Heart right ventricle (tissue), 16 donors: ENCODE data around the gene CADM1. TPM values are rescaled to one million over a fixed set of nuclear protein-coding genes. Genes with fewer than 3 reads are reported as not detected.

Source experiments
- ATAC-seq, 8 donors: fragments of 200-7000 bp; cut with Tn5 transposase; one replicate each; pipeline ENCODE4 v1.9.1; 2020; ENCODE audit warnings: mild to moderate bottlenecking in 8 of 8, moderate library complexity in 8 of 8, moderate number of reproducible peaks in 1 of 8
- DNase-seq, 2 donors: peaks; one replicate each; pipeline ENCODE4 v3.0.0-alpha.2; 2020
- H3K27ac ChIP-seq, 10 donors: fragments of 200-600 bp; sonication (generic) in 2 of 10; one replicate each; pipeline versions ENCODE4 v1.5.0 to v1.8.0; 2020 to 2022; ENCODE audit warnings: mild to moderate bottlenecking in 3 of 10
- H3K27me3 ChIP-seq, 7 donors: fragments of 200-600 bp; one replicate each; pipeline ENCODE4 v1.8.0; 2021 to 2022; ENCODE audit warnings: mild to moderate bottlenecking in 2 of 7
- H3K36me3 ChIP-seq, 9 donors: fragments of 200-600 bp; sonication (generic) in 1 of 9; one replicate each; pipeline versions ENCODE4 v1.5.0 to v1.8.0; 2020 to 2022; ENCODE audit warnings: mild to moderate bottlenecking in 2 of 9
- H3K4me1 ChIP-seq, 9 donors: fragments of 200-600 bp; sonication (generic) in 1 of 9; one replicate each; pipeline versions ENCODE4 v1.5.0 to v1.8.0; 2020 to 2022; ENCODE audit warnings: mild to moderate bottlenecking in 4 of 9
- H3K4me3 ChIP-seq, 10 donors: fragments of 200-600 bp; sonication (generic) in 2 of 10; one replicate each; pipeline versions ENCODE4 v1.5.0 to v1.8.0; 2020 to 2022; ENCODE audit warnings: mild to moderate bottlenecking in 7 of 10, moderate library complexity in 2 of 10
- H3K9me3 ChIP-seq, 11 donors: fragments of 200-600 bp in 10 of 11; sonication (generic) in 2 of 11; one replicate each; pipeline versions ENCODE4 v1.5.0 to v1.8.0; 2013 to 2022; ENCODE audit warnings: mild to moderate bottlenecking in 2 of 11, control low read depth in 1 of 11, moderate library complexity in 1 of 11
- CTCF ChIP-seq, 9 donors: fragments of 200-600 bp; sonication (generic) in 2 of 9; IDR thresholded peaks; one replicate each; pipeline versions ENCODE4 v1.5.0 to v1.8.0; 2021 to 2022; ENCODE audit warnings: antibody characterized with exemption in 9 of 9, mild to moderate bottlenecking in 5 of 9, moderate library complexity in 1 of 9
- WGBS, 2 donors: extraction: QIAGEN DNeasy Blood & Tissue Kit; methylation state at CpG; one replicate each; pipeline ENCODE4 v1.1.7; 2013; ENCODE audit warnings: inconsistent platforms in 1 of 2; 5-methylcytosine and 5-hydroxymethylcytosine counted together
- intact Hi-C, 10 donors: fragments of 100-400 bp; cut with DNase I; formaldehyde crosslinking; loops; one replicate each; pipeline versions ENCODE4 v1.11.1 to v1.14.2; 2022
- polyA plus RNA-seq, 2 donors: library from polyadenylated mRNA; stranded (reverse); fragments of 200-250 nt; gene quantifications; one replicate each; pipeline ENCODE4 v1.2.3, GENCODE V29; 2013
- total RNA-seq, 10 donors: library from RNA; stranded (reverse); fragmentation: NEBNext Ultra II Directional in 3 of 10; extraction: Animal tissue kit (Norgen Biotek cat#: 25700) in 3 of 10; gene quantifications; one replicate each; pipeline versions ENCODE4 v1.2.1 to v1.2.4, GENCODE V29; 2021 to 2023
- donor health status: Arrhythmogenic right ventricular cardiomyopathy.
- donor health status: ischemic (EF 13 %, LVEDD 7.1; RV severe dilation, severe dysfunction).
- donor health status: healthy with polysubstance abuse.
- donor health status: DM: no; HTN: yes; CAD: no.
- donor health status: DM: no; HTN: no; CAD: no.
- donor health status: ischemic (EF 25% LVEDD 6.9; RV normal size, moderate dysfunction).
- donor health status: ischemic (EF 25% LVEDD 5.7; RV mildly dilated, moderate dysfunction).
- donor health status: healthy.
- donor health status: DM: yes; HTN: yes; CAD: no.
- donor health status: Ischemic cardiomyopathy.
- donor health status: ischemic (EF 35%, LVEDD 5.7; RV mildly dilated, moderate dysfunction).
- donor health status: nonischemic (EF 11% LVEDD 7.7; RV severe dilation, severe dysfunction).
- donor health status: DM: yes; HTN: yes; CAD: no.
- donor health status: PGD.
- donor health status: ischemic (EF 29% LVEDD 5.4; RV normal size, mild dysfunction).
- donor health status: nonischemic (EF 23%, LVEDD 6.1; RV moderate dilation, normal function).

The CADM1 gene
- total and polyA plus RNA-seq, 12 donors = 10.2 to 83.0 (median 41.4) TPM

DNA sequence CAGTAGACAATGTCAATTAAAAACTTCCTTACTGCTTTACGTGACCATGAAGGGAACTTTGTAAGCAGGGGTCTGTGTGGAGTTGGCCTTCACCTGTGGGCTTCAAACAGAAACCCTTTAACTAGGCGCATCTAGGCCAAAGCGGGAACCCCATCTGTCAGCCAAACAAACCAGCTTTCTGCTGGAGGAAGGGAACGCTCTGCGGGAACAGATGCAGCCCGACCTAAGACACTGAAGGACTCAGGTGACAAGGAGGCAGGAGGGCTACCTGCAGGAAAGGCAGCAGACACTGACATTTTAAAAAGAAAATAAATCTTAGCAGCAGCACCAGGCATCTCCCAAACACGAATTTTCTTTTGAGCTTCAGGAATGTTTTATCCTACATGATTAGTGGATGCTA is 78.4 kb downstream of the CADM1 start:
- 82 to 86% methylated on average over 7 of the region's 7 CpGs for WGBS, 2 donors
- ATAC-seq = no peak

GRCh38 chr11:115425250-115425649 is 79.0 kb downstream of the CADM1 start:
- DNase-seq = no peak
- intact Hi-C loops = no loop called here
- no peak for TF ChIP-seq CTCF (IDR thresholded peaks at IDR 0.05)
- H3K4me1 ChIP-seq = peaks cover 0 to 14% (median 3%) of the 10 kb centered on the region in 9 donors
- no peaks in the 10 kb centered on the region for H3K27me3 ChIP-seq
- no peaks in the 10 kb centered on the region for H3K9me3 ChIP-seq
- no peak overlapping the region for H3K4me3 ChIP-seq
- no peak for ATAC-seq
- no peak overlapping the region for H3K27ac ChIP-seq
- no peaks in the 10 kb centered on the region for H3K36me3 ChIP-seq
- 56 to 71% methylated on average over 5 of the region's 5 CpGs for WGBS, 2 donors

More for the DNA sequence above, 78.4 kb downstream of the CADM1 start:
- no peaks in the 10 kb centered on the region for H3K36me3 ChIP-seq
- no peak for TF ChIP-seq CTCF (IDR thresholded peaks at IDR 0.05)
- peaks cover 0 to 13% (median 3%) of the 10 kb centered on the region in 9 donors for H3K4me1 ChIP-seq
- no peak overlapping the region for H3K4me3 ChIP-seq
- no peaks in the 10 kb centered on the region for H3K27me3 ChIP-seq
- intact Hi-C loops = no loop called here
- DNase-seq = no peak
- H3K27ac ChIP-seq = no peak overlapping the region
- no peaks in the 10 kb centered on the region for H3K9me3 ChIP-seq

DNA sequence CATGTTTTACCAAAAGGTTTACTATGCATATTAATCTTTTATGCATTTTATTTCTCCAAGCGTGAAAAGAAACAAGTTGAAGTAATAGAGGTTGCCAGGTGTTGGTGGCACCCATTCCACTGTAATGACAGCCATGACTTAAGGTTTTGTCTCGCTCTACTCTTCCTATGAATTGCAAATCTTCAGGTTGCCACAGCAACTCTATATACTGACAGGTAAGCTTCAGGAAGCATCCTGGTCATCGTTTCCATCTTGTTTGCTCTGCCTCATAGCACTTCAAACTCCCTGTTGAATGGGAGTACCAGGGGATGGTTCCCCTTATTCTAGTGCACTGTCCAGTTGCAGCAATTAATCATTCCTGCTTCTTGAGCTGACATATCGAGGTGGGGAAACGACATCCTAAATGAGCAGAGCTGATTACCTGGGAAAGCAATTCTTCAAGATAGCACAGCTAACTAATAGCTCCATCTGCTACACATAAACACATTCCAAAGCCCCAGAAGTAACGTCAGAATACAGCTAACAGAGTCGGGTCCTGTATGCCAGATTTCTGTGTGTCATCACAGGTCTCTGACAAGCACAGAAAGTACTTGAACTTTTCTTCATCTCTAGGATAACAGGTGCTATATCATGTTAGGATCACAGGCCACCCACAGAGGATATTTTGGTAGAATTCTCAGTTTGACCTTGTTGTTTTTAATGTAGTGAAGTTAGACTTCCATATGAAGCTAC is 80.3 kb downstream of the CADM1 start:
- Histone ChIP-seq H3K4me1 (peaks cover 0 to 14% (median 3%) of the 10 kb centered on the region in 9 donors), H3K36me3 (no peaks in the 10 kb centered on the region), H3K27me3 (no peaks in the 10 kb centered on the region), H3K4me3 (no peak overlapping the region), H3K9me3 (no peaks in the 10 kb centered on the region), H3K27ac (no peak overlapping the region)
- intact Hi-C loops = no loop called here
- no peak for TF ChIP-seq CTCF (IDR thresholded peaks at IDR 0.05)
- DNase-seq = no peak
- peak in 1 of 8 donors; percentile 15 for ATAC-seq
- WGBS, 2 donors = 43 to 48% methylated on average over 7 of the region's 7 CpGs

DNA sequence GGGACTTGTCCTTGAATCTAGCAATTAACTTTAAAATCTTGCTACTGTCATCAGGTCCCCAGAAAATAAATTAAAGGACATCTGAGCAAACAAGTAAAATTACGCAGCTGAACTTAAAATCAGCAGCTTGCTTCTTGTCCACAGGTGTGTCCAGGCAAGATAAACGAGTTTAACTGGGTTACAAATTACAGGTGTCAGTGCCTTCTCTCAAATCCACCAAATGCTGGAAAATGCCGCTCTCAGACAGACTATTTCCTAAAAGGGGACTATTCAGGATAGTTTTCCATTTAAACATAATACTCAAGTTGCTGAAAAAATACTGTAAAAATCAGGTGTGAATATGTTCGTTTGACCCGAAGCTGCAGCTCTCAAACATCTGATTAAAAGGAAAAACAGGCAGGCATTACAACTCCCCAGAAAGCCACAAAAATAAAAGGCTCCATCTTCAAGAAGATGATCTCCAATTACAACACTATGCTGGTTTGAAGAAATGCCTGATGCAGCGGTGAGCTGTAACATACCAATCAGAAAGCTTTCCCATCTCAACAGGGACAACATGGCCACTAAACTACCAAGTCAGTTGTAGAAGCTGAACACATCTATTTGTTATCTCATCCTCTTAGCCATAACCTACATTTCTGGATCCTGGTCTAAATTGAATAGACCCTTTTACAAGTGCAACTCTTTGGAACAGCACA is 82.1 kb downstream of the CADM1 start:
- ATAC-seq (no peak), DNase-seq (no peak)
- no peaks in the 10 kb centered on the region for H3K27me3 ChIP-seq
- no peaks in the 10 kb centered on the region for H3K36me3 ChIP-seq
- no peak overlapping the region for H3K27ac ChIP-seq
- no peak overlapping the region for H3K4me3 ChIP-seq
- WGBS, 2 donors = 76 to 85% methylated on average over 6 of the region's 6 CpGs
- H3K4me1 ChIP-seq = peaks cover 0 to 14% (median 3%) of the 10 kb centered on the region in 9 donors
- H3K9me3 ChIP-seq = no peaks in the 10 kb centered on the region
- TF ChIP-seq CTCF (IDR thresholded peaks at IDR 0.05) = no peak
- intact Hi-C loops = no loop called here
